HepG2 (cell line): ENCODE measurements around the gene PNKP. TPM values are rescaled to one million over a fixed set of nuclear protein-coding genes. Genes with fewer than 3 reads are reported as not detected.

Experiments
- ARNTL ChIP-seq: sonication (generic); formaldehyde crosslinking; IDR thresholded peaks from 2 replicates; pipeline ENCODE4 v1.4.0; 2020; ENCODE audit warnings: mild to moderate bottlenecking, missing genetic modification reagents
- ATF7 ChIP-seq, 2 experiments: fragments of 450-650 bp in 1 of 2; sonication (generic) in 1 of 2; formaldehyde crosslinking in 1 of 2; IDR thresholded peaks; 2 replicates each; pipeline versions ENCODE4 v1.4.0 to v1.6.1; 2016 to 2020; ENCODE audit warnings: antibody characterized with exemption in 1 of 2, mild to moderate bottlenecking in 1 of 2, missing genetic modification reagents in 1 of 2
- CENPX ChIP-seq: sonication (generic); formaldehyde crosslinking; IDR thresholded peaks from 2 replicates; pipeline ENCODE4 v1.9.0; 2021; ENCODE audit warnings: mild to moderate bottlenecking, missing genetic modification reagents, moderate library complexity
- FLYWCH1 ChIP-seq: sonication (generic); formaldehyde crosslinking; IDR thresholded peaks from 2 replicates; pipeline ENCODE4 v1.8.1; 2023; ENCODE audit warnings: mild to moderate bottlenecking, missing genetic modification reagents
- FOXK1 ChIP-seq: sonication (generic); formaldehyde crosslinking; IDR thresholded peaks from 2 replicates; pipeline ENCODE4 v1.4.0; 2020; ENCODE audit warnings: low read depth, missing genetic modification reagents, borderline replicate concordance
- HIVEP1 ChIP-seq: sonication (generic); formaldehyde crosslinking; IDR thresholded peaks from 2 replicates; pipeline ENCODE4 v1.4.0; 2020; ENCODE audit warnings: mild to moderate bottlenecking, missing genetic modification reagents
- HNF1A ChIP-seq, 2 experiments: sonication (generic) in 1 of 2; formaldehyde crosslinking in 1 of 2; IDR thresholded peaks; 2 replicates each; pipeline versions ENCODE4 v1.4.0 to v1.6.1; 2016 to 2020; ENCODE audit warnings: borderline replicate concordance in 1 of 2, low read depth in 1 of 2, mild to moderate bottlenecking in 1 of 2, missing genetic modification reagents in 1 of 2
- LBX2 ChIP-seq: sonication (generic); formaldehyde crosslinking; IDR thresholded peaks from 2 replicates; pipeline ENCODE4 v1.5.0; 2020; ENCODE audit warnings: missing genetic modification reagents, mild to moderate bottlenecking, borderline replicate concordance
- MAFK ChIP-seq, 2 experiments: IDR thresholded peaks in 1 of 2; conservative IDR thresholded peaks in 1 of 2; 2 replicates each; pipeline ENCODE4 v1.6.1; 2011; ENCODE audit warnings: improper control_type of control experiment in 2 of 2, low read length in 2 of 2
- MAZ ChIP-seq, 2 experiments: sonication (generic) in 1 of 2; formaldehyde crosslinking in 1 of 2; IDR thresholded peaks; 2 replicates each; pipeline versions ENCODE4 v1.5.0 to v1.6.1; 2012 to 2020; ENCODE audit warnings: low read depth in 2 of 2, mild to moderate bottlenecking in 2 of 2, borderline replicate concordance in 1 of 2, improper control_type of control experiment in 1 of 2, low read length in 1 of 2, missing genetic modification reagents in 1 of 2, moderate library complexity in 1 of 2
- NR0B2 ChIP-seq: sonication (generic); formaldehyde crosslinking; IDR thresholded peaks from 2 replicates; pipeline ENCODE4 v1.4.0; 2020; ENCODE audit warnings: mild to moderate bottlenecking, missing genetic modification reagents
- RARA ChIP-seq: IDR thresholded peaks from 2 replicates; pipeline ENCODE4 v1.6.1; 2016; ENCODE audit warnings: missing genetic modification reagents, missing compliant biosample characterization
- TFE3 ChIP-seq: IDR thresholded peaks from 2 replicates; pipeline ENCODE4 v1.6.1; 2016
- U2AF1 ChIP-seq: fragments of 200-400 bp; formaldehyde crosslinking; optimal IDR thresholded peaks from 2 replicates; pipeline ENCODE3; 2017; ENCODE audit warnings: mild to moderate bottlenecking, low read depth, low read length
- ZNF33B ChIP-seq: sonication (generic); formaldehyde crosslinking; IDR thresholded peaks from 2 replicates; pipeline ENCODE4 v1.5.1; 2020; ENCODE audit warnings: mild to moderate bottlenecking, missing genetic modification reagents
- ZNF746 ChIP-seq: sonication (generic); formaldehyde crosslinking; IDR thresholded peaks from 2 replicates; pipeline ENCODE4 v1.8.0; 2022; ENCODE audit warnings: mild to moderate bottlenecking, missing genetic modification reagents
- ZNF773 ChIP-seq: sonication (generic); formaldehyde crosslinking; IDR thresholded peaks from 2 replicates; pipeline ENCODE4 v1.4.0; 2020; ENCODE audit warnings: missing genetic modification reagents, borderline replicate concordance
- polyA plus RNA-seq, 8 experiments: library from polyadenylated mRNA; depleted of rRNA in 3 of 8; stranded (reverse) in 7 of 8; unstranded in 1 of 8; fragments of >200 nt; fragmentation: Illumina TruSeq in 4 of 8; extraction: Trizol in 4 of 8; gene quantifications; 2 replicates each; pipeline versions ENCODE4 v1.2.1 to v1.2.3, GENCODE V29; 2011 to 2016; ENCODE audit warnings: low read depth in 4 of 8, missing spikeins in 1 of 8, mixed read lengths in 1 of 8; ENCODE audit not compliant: insufficient read depth in 1 of 8
- total RNA-seq, 5 experiments: library from RNA; depleted of rRNA; stranded (reverse); fragments of >200 nt; fragmentation: Illumina TruSeq; extraction: Trizol; gene quantifications; 2 replicates each; pipeline ENCODE4 v1.2.3, GENCODE V29; 2016; ENCODE audit warnings: low read depth in 1 of 5

The PNKP gene
- total and polyA plus RNA-seq, 2 of the 13 experiments (the other 11 are each of a cell fraction or from before 2014, with no cell fraction given) = 12.7 to 27.1 TPM

- TF ChIP-seq LBX2 (CRISPR knock-in tag) (no peak), ZNF33B (CRISPR knock-in tag) (0 out of 2 replicates have a peak, but pooled peaks have one; percentile 72), CENPX (CRISPR knock-in tag) (no peak), TFE3 (CRISPR knock-in tag) (0 out of 2 replicates have a peak, but pooled peaks have one; percentile 26), NR0B2 (peak; percentile 60; the same call in 1 of the 2 replicates), FLYWCH1 (no peak), ARNTL (no peak), ZNF773 (CRISPR knock-in tag) (peak; percentile 74; the same call in 1 of the 2 replicates), RARA (no peak), U2AF1 (no peak), ATF7 (IDR thresholded peaks at IDR 0.05) (no peak), ATF7 (CRISPR knock-in tag; IDR thresholded peaks at IDR 0.05) (no peak), HIVEP1 (CRISPR knock-in tag) (peak; percentile 79; the same call in 1 of the 2 replicates), FOXK1 (0 out of 2 replicates have a peak, but pooled peaks have one; percentile 34), ZNF746 (0 out of 2 replicates have a peak, but pooled peaks have one; percentile 31), HNF1A (IDR thresholded peaks at IDR 0.05; ENCODE audit: low read depth) (0 out of 2 replicates have a peak, but pooled peaks have one; percentile 16), HNF1A (CRISPR knock-in tag; IDR thresholded peaks at IDR 0.05; ENCODE audit: borderline replicate concordance) (0 out of 2 replicates have a peak, but pooled peaks have one; percentile 49), MAFK (conservative IDR thresholded peaks at IDR 0.05 in 1 of 2, IDR thresholded peaks at IDR 0.05 in 1 of 2; ENCODE audit: low read length in 2 of 2) (no peak), MAZ (IDR thresholded peaks at IDR 0.05; ENCODE audit: borderline replicate concordance, low read depth, low read length) (no peak), MAZ (CRISPR knock-in tag; IDR thresholded peaks at IDR 0.05; ENCODE audit: low read depth) (peak; percentile 44; the same call in 1 of the 2 replicates)
Measured at GRCh38 chr19:49869484-49870308, 2.3 kb upstream of the PNKP start (continued).
